HUES48 (cell line): ENCODE data around the gene CAVIN1.
A peak's percentile ranks its signal among the peaks of the same experiment; 100 is the strongest.
"Not testable (repeated sequence)": the region's sequence is repeated elsewhere in the genome, so short reads cannot be mapped to it uniquely, and the experiment has no call there.

Experiments used
- H3K27ac ChIP-seq: one replicate; pipeline ENCODE4 v1.7.0; 2013; ENCODE audit warnings: low read depth, low read length, inconsistent platforms
- H3K27me3 ChIP-seq: 2 replicates; pipeline ENCODE4 v1.6.1; 2013; ENCODE audit warnings: mild to moderate bottlenecking, low read length; ENCODE audit not compliant: control insufficient read depth, insufficient read depth
- H3K36me3 ChIP-seq: 2 replicates; pipeline ENCODE4 v1.6.1; 2013; ENCODE audit warnings: low read length; ENCODE audit not compliant: control insufficient read depth, insufficient read depth
- H3K4me1 ChIP-seq: 2 replicates; pipeline ENCODE4 v1.6.1; 2013; ENCODE audit warnings: mild to moderate bottlenecking, low read length; ENCODE audit not compliant: control insufficient read depth, insufficient read depth
- H3K4me3 ChIP-seq: 2 replicates; pipeline ENCODE4 v1.5.1; 2013; ENCODE audit warnings: mild to moderate bottlenecking, low read depth, low read length
- H3K9ac ChIP-seq: 2 replicates; pipeline ENCODE4 v1.6.1; 2013; ENCODE audit warnings: mild to moderate bottlenecking, low read depth, low read length, moderate library complexity
- H3K9me3 ChIP-seq: 2 replicates; pipeline ENCODE4 v1.6.1; 2013; ENCODE audit warnings: low read length; ENCODE audit not compliant: control insufficient read depth, insufficient read depth

The CAVIN1 gene

GRCh38 chr17:42453439-42453838, 30.4 kb upstream of the CAVIN1 start:
- peaks cover 9% of the 10 kb centered on the region for H3K4me1 ChIP-seq
- H3K4me3 ChIP-seq = no peak overlapping the region
- no peaks in the 10 kb centered on the region for H3K36me3 ChIP-seq
- H3K9me3 ChIP-seq = no peaks in the 10 kb centered on the region
- H3K27me3 ChIP-seq = no peaks in the 10 kb centered on the region
- H3K9ac ChIP-seq = no peak overlapping the region
- no peak overlapping the region for H3K27ac ChIP-seq

DNA sequence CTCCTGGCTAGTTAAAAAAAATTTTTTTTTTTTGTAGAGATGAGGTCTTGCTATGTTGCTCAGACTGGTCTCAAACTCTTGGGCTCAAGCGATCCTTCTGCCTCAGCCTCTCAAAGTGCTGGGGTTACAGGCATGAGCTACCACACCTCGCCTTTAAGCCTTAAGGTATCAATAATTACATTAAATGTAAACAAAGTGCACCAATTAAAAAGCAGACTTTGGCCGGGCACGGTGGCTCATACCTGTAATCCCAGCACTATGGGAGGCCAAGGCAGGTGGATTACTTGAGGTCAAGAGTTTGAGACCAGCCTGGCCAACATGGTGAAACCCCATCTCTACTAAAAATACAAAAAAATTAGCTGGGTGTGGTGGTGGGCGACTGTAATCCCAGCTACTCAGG, 28.2 kb upstream of the CAVIN1 start:
- not testable (repeated sequence) for H3K9ac ChIP-seq, H3K9me3 ChIP-seq, H3K4me1 ChIP-seq, H3K27ac ChIP-seq, H3K27me3 ChIP-seq, H3K36me3 ChIP-seq, H3K4me3 ChIP-seq

- H3K9ac ChIP-seq, H3K4me1 ChIP-seq, H3K27ac ChIP-seq: not testable (repeated sequence)
Observed at GRCh38 chr17:42449838-42450237, 26.8 kb upstream of the CAVIN1 start.

GRCh38 chr17:42449176-42449575, 26.1 kb upstream of the CAVIN1 start:
- H3K4me3 ChIP-seq, H3K4me1 ChIP-seq, H3K9me3 ChIP-seq, H3K36me3 ChIP-seq, H3K27ac ChIP-seq, H3K27me3 ChIP-seq, H3K9ac ChIP-seq: not testable (repeated sequence)

More at GRCh38 chr17:42449838-42450237, 26.8 kb upstream of the CAVIN1 start:
- not testable (repeated sequence) for H3K36me3 ChIP-seq, H3K9me3 ChIP-seq, H3K4me3 ChIP-seq, H3K27me3 ChIP-seq

DNA sequence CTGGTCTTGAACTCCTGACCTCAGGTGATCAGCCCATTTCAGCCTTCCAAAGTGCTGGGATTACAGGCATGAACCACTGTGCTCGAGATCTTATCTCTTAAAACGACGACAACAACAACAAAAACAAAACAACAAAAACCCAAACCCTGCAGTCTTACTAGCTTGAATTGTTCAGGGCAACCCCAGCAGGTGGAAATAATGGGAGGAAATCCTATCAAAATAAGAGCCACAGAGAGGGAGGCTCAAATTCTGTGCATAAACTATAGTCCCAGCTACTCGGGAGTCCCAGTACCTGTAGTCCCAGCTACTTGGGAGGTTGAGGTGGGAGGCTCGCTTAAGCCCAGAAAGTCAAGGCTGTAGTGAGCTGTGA, 19.1 kb upstream of the CAVIN1 start:
- Histone ChIP-seq H3K27ac (no peak overlapping the region), H3K4me1 (peaks cover 10% of the 10 kb centered on the region; the same call in 1 of the 2 replicates), H3K36me3 (no peaks in the 10 kb centered on the region), H3K9me3 (no peaks in the 10 kb centered on the region), H3K9ac (no peak overlapping the region), H3K27me3 (no peaks in the 10 kb centered on the region), H3K4me3 (no peak overlapping the region)

DNA sequence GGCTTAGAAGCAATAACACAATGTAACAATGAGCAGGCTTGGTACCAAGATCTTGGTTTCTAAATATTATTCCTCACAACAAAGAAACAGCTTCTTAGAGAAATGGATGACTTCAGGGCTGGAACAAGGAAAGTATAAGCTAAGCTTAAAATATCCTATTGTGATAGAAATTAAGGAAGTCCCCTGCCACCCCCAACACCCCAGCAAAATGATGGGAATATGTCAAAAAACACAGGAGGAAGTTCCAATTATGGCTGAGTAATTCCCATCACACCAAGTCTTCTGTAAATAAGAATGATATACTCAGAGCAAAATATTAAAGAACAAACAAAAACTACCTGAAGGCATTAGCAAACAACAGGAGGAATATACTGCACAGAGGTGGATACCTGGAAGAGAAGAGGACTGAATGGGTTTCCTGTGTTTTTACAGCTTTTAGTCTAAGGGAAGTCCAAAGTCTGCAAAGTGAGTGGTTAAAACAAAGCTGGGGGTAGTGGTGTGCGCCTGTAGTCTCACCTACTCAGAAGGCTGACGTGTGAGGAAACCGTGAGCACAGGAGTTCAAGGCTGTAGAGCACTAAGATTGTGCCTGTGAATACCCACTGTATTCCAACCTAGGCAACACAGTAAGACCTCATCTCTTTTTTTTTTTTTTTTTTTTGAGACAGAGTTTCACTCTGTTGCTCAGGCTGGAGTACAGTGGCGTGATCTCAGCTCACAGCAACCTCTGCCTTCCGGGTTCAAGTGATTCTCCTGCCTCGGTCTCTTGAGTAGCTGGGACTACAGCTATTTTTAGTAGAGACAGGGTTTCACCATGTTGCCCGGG, 18.5 kb upstream of the CAVIN1 start:
- Histone ChIP-seq H3K27me3 (no peaks in the 10 kb centered on the region), H3K9me3 (no peaks in the 10 kb centered on the region), H3K36me3 (no peaks in the 10 kb centered on the region), H3K4me1 (peaks cover 10% of the 10 kb centered on the region; the same call in 1 of the 2 replicates), H3K27ac (no peak overlapping the region), H3K9ac (no peak overlapping the region), H3K4me3 (no peak overlapping the region)

DNA sequence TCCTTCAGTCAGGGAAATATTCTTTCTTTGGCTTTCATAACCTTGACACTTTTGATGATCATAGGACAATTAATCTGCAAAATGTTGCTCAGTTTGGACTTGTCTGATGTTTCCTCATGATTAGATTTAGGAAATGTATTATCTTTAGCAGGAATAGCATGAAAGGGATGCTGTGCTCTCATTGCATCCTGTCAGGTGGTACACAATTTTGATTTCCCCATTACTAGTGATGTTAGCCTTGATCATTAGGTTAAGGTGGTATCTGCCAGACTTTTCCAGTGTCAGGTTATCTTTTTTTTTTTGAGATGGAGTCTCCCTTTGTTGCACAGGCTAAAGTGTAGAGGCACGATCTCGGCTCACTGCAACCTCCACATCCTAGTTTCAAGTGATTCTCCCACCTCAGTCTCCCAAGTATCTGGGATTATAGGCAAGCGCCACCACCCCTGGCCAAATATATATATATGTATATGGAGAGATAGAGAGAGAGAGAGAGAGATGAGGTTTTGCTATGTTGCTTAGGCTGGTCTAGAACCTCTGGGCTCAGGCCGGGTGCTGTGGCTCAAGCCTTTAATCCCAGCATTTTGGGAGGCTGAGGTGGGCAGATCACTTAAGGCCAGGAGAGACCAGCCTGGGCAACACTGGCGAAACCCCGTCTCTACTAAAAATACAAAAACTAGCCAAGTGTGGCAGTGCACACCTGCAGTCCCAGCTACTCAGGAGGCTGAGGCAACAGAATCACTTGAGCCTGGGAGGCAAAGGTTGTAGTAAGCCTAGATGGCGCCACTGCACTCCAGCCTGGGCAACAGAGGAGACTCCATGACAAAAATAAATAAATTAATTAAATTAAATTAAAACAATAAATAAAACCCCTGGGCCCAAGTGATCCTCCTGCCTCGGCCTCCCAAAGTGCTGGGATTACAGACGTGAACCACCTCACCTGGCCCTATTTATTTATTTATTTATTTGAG, 15.8 kb upstream of the CAVIN1 start:
- no peaks in the 10 kb centered on the region for H3K27me3 ChIP-seq
- no peaks in the 10 kb centered on the region for H3K36me3 ChIP-seq
- peaks cover 10% of the 10 kb centered on the region; the same call in 1 of the 2 replicates for H3K4me1 ChIP-seq
- H3K9me3 ChIP-seq = no peaks in the 10 kb centered on the region
- H3K9ac ChIP-seq = no peak overlapping the region
- no peak overlapping the region for H3K4me3 ChIP-seq
- H3K27ac ChIP-seq = no peak overlapping the region

DNA sequence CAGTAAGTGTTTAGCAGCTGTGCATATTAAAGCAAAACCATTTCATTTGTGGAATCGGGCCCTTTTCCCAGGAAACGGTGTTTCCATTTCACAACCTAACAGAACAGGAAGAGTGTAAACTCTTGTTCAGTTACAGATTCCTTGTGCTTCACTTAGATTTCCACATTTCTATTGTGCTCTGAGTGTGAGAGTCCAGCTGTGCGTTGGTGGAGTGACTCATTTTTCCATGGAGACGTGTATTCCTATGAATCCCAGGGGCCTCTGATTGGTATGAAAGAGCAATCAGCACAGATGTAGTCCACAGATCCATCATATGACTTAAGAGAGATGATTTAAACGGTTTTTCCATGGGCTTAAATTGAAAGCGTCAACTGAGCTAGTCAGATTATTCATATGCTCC, 13.3 kb upstream of the CAVIN1 start:
- H3K9ac ChIP-seq = no peak overlapping the region
- H3K4me1 ChIP-seq = peaks cover 11% of the 10 kb centered on the region
- no peaks in the 10 kb centered on the region for H3K9me3 ChIP-seq
- H3K27ac ChIP-seq = no peak overlapping the region
- no peaks in the 10 kb centered on the region for H3K36me3 ChIP-seq
- H3K4me3 ChIP-seq = no peak overlapping the region
- H3K27me3 ChIP-seq = no peaks in the 10 kb centered on the region

DNA sequence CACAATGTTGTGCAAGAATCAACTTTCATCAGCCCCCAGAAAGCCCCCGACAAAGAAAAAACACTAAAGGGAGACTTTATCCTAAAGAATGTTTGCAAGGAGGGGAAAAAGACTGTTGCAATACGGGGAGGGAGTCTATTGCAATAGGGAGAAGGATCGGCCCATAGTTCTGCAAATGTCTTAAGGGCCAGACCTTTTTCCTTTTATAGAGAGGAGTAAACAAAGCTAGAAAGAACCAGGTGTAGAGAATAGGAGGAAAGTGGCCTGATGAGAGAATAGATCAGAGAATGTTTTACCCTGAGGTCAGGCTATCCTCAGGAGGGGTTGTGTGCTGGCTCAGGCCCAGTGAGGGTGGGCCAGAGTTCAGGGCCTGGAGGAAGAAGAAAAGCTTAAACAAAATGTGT, 8.7 kb upstream of the CAVIN1 start:
- Histone ChIP-seq H3K9me3 (no peaks in the 10 kb centered on the region), H3K9ac (peak overlapping the region; percentile 41; the same call in 1 of the 2 replicates), H3K27ac (peak overlapping the region; percentile 67), H3K36me3 (no peaks in the 10 kb centered on the region), H3K27me3 (no peaks in the 10 kb centered on the region), H3K4me3 (no peak overlapping the region; the same call in 1 of the 2 replicates), H3K4me1 (peaks cover 13% of the 10 kb centered on the region)

GRCh38 chr17:42429726-42430447, 6.8 kb upstream of the CAVIN1 start:
- Histone ChIP-seq H3K9me3 (no peaks in the 10 kb centered on the region), H3K27me3 (no peaks in the 10 kb centered on the region), H3K27ac (no peak overlapping the region), H3K4me1 (peaks cover 13% of the 10 kb centered on the region), H3K4me3 (no peak overlapping the region), H3K36me3 (no peaks in the 10 kb centered on the region), H3K9ac (no peak overlapping the region)
